SU-DHL-6 (cell line): ENCODE results near the gene SH3PXD2A.

Experiments used
- H2AFZ ChIP-seq: fragments of 200-600 bp; sonication (generic); 2 replicates; pipeline ENCODE4 v1.6.1; 2014; ENCODE audit warnings: low read depth, mild to moderate bottlenecking, moderate library complexity, mixed read lengths, antibody characterized with exemption, low read length; ENCODE audit not compliant: severe bottlenecking
- H3F3A ChIP-seq: fragments of 200-600 bp; shearing (Covaris generic); 2 replicates; pipeline ENCODE4 v1.6.0; 2016; ENCODE audit warnings: antibody characterized with exemption, mild to moderate bottlenecking; ENCODE audit not compliant: insufficient read depth
- H3K27ac ChIP-seq: fragments of 200-600 bp; sonication (generic); 2 replicates; pipeline ENCODE4 v1.5.1; 2016; ENCODE audit warnings: low read depth, mild to moderate bottlenecking, low read length, moderate library complexity, mixed read lengths
- H3K27me3 ChIP-seq: fragments of 200-600 bp; sonication (generic), shearing (Covaris generic); 2 replicates; pipeline ENCODE4 v1.6.0; 2014; ENCODE audit warnings: mild to moderate bottlenecking, low read length
- H3K36me3 ChIP-seq: fragments of 200-600 bp; sonication (generic); 2 replicates; pipeline ENCODE4 v1.6.1; 2014; ENCODE audit warnings: mild to moderate bottlenecking, low read length, mixed read lengths
- H3K4me2 ChIP-seq: fragments of 300-600, 200-600 bp; shearing (Covaris generic), sonication (generic); 2 replicates; pipeline ENCODE4 v1.6.0; 2014; ENCODE audit warnings: low read length, low read depth, mild to moderate bottlenecking; ENCODE audit not compliant: poor library complexity, severe bottlenecking
- H3K4me3 ChIP-seq: fragments of 200-600 bp; sonication (generic); 2 replicates; pipeline ENCODE4 v1.5.1; 2014; ENCODE audit warnings: antibody characterized with exemption, low read length, mild to moderate bottlenecking, mixed read lengths; ENCODE audit not compliant: insufficient read depth, poor library complexity, severe bottlenecking
- H3K79me2 ChIP-seq: fragments of 200-600 bp; sonication (generic); 2 replicates; pipeline ENCODE4 v1.6.1; 2014; ENCODE audit warnings: mild to moderate bottlenecking, low read length, moderate library complexity; ENCODE audit not compliant: insufficient read depth
- H3K9ac ChIP-seq: fragments of 200-600 bp; sonication (generic); 2 replicates; pipeline ENCODE4 v1.7.0; 2014; ENCODE audit warnings: mild to moderate bottlenecking, low read length
- H3K9me2 ChIP-seq: fragments of 200-600 bp; sonication (generic); replicated peaks from 2 replicates; pipeline ENCODE4 v1.6.1; 2014; ENCODE audit warnings: low read length; ENCODE audit not compliant: insufficient read depth
- H3K9me3 ChIP-seq: fragments of 200-600 bp; sonication (generic); 2 replicates; pipeline ENCODE4 v1.6.1; 2014; ENCODE audit warnings: low read length, mixed read lengths; ENCODE audit not compliant: insufficient read depth
- H4K20me1 ChIP-seq: fragments of 200-600 bp; sonication (generic); 2 replicates; pipeline ENCODE4 v1.6.1; 2014; ENCODE audit warnings: low read depth, mild to moderate bottlenecking, antibody characterized with exemption, low read length, moderate library complexity, mixed read lengths
- CTCF ChIP-seq: fragments of 200-600 bp; sonication (generic); IDR thresholded peaks from one replicate; pipeline ENCODE4 v1.5.1; 2017; ENCODE audit warnings: antibody characterized with exemption, mild to moderate bottlenecking, low read length, moderate library complexity; ENCODE audit not compliant: insufficient read depth, poor library complexity, severe bottlenecking
- EZH2phosphoT487 ChIP-seq: fragments of 200-600 bp; sonication (generic), shearing (Covaris generic); conservative IDR thresholded peaks from 2 replicates; pipeline ENCODE4 v1.6.1; 2018; ENCODE audit warnings: mild to moderate bottlenecking, antibody characterized with exemption, low read length, moderate library complexity, mixed read lengths

The SH3PXD2A gene

GRCh38 chr10:103597003-103597402, 258.4 kb downstream of the SH3PXD2A start:
- Histone ChIP-seq H3K9ac (no peak overlapping the region), H3K4me3 (no peak overlapping the region), H3K27ac (no peak overlapping the region), H3K36me3 (no peaks in the 10 kb centered on the region), H4K20me1 (no peaks in the 10 kb centered on the region), H3K27me3 (no peaks in the 10 kb centered on the region), H2AFZ (no peak overlapping the region), H3K9me2 (no peaks in the 10 kb centered on the region), H3K4me2 (no peak overlapping the region), H3K79me2 (no peaks in the 10 kb centered on the region), H3K9me3 (no peaks in the 10 kb centered on the region), H3F3A (no peaks in the 10 kb centered on the region)
- TF ChIP-seq CTCF (no peak), EZH2phosphoT487 (no peak)

- H3K9ac ChIP-seq, result no peak overlapping the region
- no peak overlapping the region for H3K4me3 ChIP-seq
- no peaks in the 10 kb centered on the region for H3K9me2 ChIP-seq
- H3K79me2 ChIP-seq, result no peaks in the 10 kb centered on the region
- no peak overlapping the region for H2AFZ ChIP-seq
- H3K4me2 ChIP-seq, result no peak overlapping the region
- no peaks in the 10 kb centered on the region for H3K9me3 ChIP-seq
- no peaks in the 10 kb centered on the region for H4K20me1 ChIP-seq
- H3F3A ChIP-seq, result no peaks in the 10 kb centered on the region
- H3K27ac ChIP-seq, result no peak overlapping the region
- H3K27me3 ChIP-seq, result no peaks in the 10 kb centered on the region
- no peaks in the 10 kb centered on the region for H3K36me3 ChIP-seq
- TF ChIP-seq EZH2phosphoT487 (no peak), CTCF (no peak)
These were observed 259.2 kb downstream of the SH3PXD2A start for GRCh38 chr10:103595933-103596726.

GRCh38 chr10:103593022-103593570, 262.3 kb downstream of the SH3PXD2A start:
- Histone ChIP-seq H4K20me1 (no peaks in the 10 kb centered on the region), H3K9ac (no peak overlapping the region), H3K36me3 (no peaks in the 10 kb centered on the region), H3K4me2 (no peak overlapping the region), H3K27me3 (no peaks in the 10 kb centered on the region), H2AFZ (no peak overlapping the region), H3K27ac (no peak overlapping the region), H3K4me3 (no peak overlapping the region), H3K9me3 (no peaks in the 10 kb centered on the region), H3F3A (no peaks in the 10 kb centered on the region), H3K79me2 (no peaks in the 10 kb centered on the region), H3K9me2 (no peaks in the 10 kb centered on the region)
- TF ChIP-seq EZH2phosphoT487, result no peak
- TF ChIP-seq CTCF, result no peak
